Hippocampal formation (tissue), 2 donors: ENCODE data around the gene POLE4.

Source experiments
- DNase-seq, 2 donors: peaks; one replicate each; lab custom pipeline; 2025; lab: John Stamatoyannopoulos, UW

The POLE4 gene

GRCh38 chr2:74939919-74940812, 18.3 kb upstream of the POLE4 start:
- no peak for DNase-seq

- no peak for DNase-seq
Measured at GRCh38 chr2:74941284-74941683, 17.2 kb upstream of the POLE4 start.

- DNase-seq, result no peak
Measured at GRCh38 chr2:74942263-74942662, 16.2 kb upstream of the POLE4 start.

GRCh38 chr2:74944987-74945787, 13.3 kb upstream of the POLE4 start:
- no peak for DNase-seq

GRCh38 chr2:74945788-74946331, 12.6 kb upstream of the POLE4 start:
- DNase-seq, result no peak

- no peak for DNase-seq
Measured at GRCh38 chr2:74947703-74948102, 10.7 kb upstream of the POLE4 start.

- DNase-seq, result no peak
Measured at GRCh38 chr2:74948779-74949178, 9.7 kb upstream of the POLE4 start.

GRCh38 chr2:74951211-74951754, 7.2 kb upstream of the POLE4 start:
- DNase-seq, result no peak

- DNase-seq, result no peak
Measured at GRCh38 chr2:74952575-74952974, 5.9 kb upstream of the POLE4 start.

- DNase-seq, result no peak
Measured at GRCh38 chr2:74953796-74954499, 4.5 kb upstream of the POLE4 start.

- no peak for DNase-seq
Measured at GRCh38 chr2:74954500-74954874, 4.0 kb upstream of the POLE4 start.

GRCh38 chr2:74957886-74958273, 563 bp upstream of the POLE4 start:
- DNase-seq, result no peak

GRCh38 chr2:74959106-74959751, 786 bp downstream of the POLE4 start:
- no peak for DNase-seq

- DNase-seq, result no peak
Measured at GRCh38 chr2:74966887-74967286, 8.4 kb downstream of the POLE4 start.

- DNase-seq, result no peak
Measured at GRCh38 chr2:74975016-74975415, 16.6 kb downstream of the POLE4 start.

- no peak for DNase-seq
Measured at GRCh38 chr2:74979844-74980243, 21.4 kb downstream of the POLE4 start.

- DNase-seq, result no peak
Measured at GRCh38 chr2:74982577-74982976, 24.1 kb downstream of the POLE4 start.

GRCh38 chr2:74983631-74984392, 25.4 kb downstream of the POLE4 start:
- DNase-seq, result no peak

- DNase-seq, result no peak
Measured at GRCh38 chr2:74984947-74985637, 26.6 kb downstream of the POLE4 start.
